Urinary bladder (tissue), 4 donors: ENCODE measurements around the gene SETD1B. TPM values are rescaled to one million over a fixed set of nuclear protein-coding genes. Genes with fewer than 3 reads are reported as not detected.
"Not testable (repeated sequence)": the region's sequence is repeated elsewhere in the genome, so short reads cannot be mapped to it uniquely, and the experiment has no call there.

Experiments
- DNase-seq: peaks from one replicate; pipeline ENCODE4 v3.0.0-alpha.2; 2015; ENCODE audit errors: extremely low spot score
- H3K27ac ChIP-seq: one replicate; pipeline ENCODE4 v1.5.1; 2013; ENCODE audit warnings: low read depth, mild to moderate bottlenecking, moderate library complexity
- H3K36me3 ChIP-seq: one replicate; pipeline ENCODE4 v1.6.1; 2013; ENCODE audit warnings: mild to moderate bottlenecking, moderate library complexity; ENCODE audit not compliant: insufficient read depth
- H3K4me1 ChIP-seq: one replicate; pipeline ENCODE4 v1.6.1; 2013; ENCODE audit warnings: mild to moderate bottlenecking, moderate library complexity; ENCODE audit not compliant: insufficient read depth
- H3K4me3 ChIP-seq: one replicate; pipeline ENCODE4 v1.5.1; 2013; ENCODE audit warnings: low read depth, low read length
- WGBS: extraction: QIAGEN DNeasy Blood & Tissue Kit; methylation state at CpG from one replicate; pipeline ENCODE4 v1.1.7; 2013; 5-methylcytosine and 5-hydroxymethylcytosine counted together
- polyA plus RNA-seq: library from polyadenylated mRNA; stranded (reverse); fragments of 200-250 nt; gene quantifications from one replicate; pipeline ENCODE4 v1.2.3, GENCODE V29; 2013
- total RNA-seq: library from RNA; depleted of rRNA; stranded (reverse); fragments of >200 nt; gene quantifications from one replicate; pipeline ENCODE4 v1.2.3, GENCODE V29; 2014
- donor health status: healthy with polysubstance abuse.
- donor health status: healthy.

The SETD1B gene
- total and polyA plus RNA-seq, 2 donors = 4.3 to 25.3 TPM

DNA sequence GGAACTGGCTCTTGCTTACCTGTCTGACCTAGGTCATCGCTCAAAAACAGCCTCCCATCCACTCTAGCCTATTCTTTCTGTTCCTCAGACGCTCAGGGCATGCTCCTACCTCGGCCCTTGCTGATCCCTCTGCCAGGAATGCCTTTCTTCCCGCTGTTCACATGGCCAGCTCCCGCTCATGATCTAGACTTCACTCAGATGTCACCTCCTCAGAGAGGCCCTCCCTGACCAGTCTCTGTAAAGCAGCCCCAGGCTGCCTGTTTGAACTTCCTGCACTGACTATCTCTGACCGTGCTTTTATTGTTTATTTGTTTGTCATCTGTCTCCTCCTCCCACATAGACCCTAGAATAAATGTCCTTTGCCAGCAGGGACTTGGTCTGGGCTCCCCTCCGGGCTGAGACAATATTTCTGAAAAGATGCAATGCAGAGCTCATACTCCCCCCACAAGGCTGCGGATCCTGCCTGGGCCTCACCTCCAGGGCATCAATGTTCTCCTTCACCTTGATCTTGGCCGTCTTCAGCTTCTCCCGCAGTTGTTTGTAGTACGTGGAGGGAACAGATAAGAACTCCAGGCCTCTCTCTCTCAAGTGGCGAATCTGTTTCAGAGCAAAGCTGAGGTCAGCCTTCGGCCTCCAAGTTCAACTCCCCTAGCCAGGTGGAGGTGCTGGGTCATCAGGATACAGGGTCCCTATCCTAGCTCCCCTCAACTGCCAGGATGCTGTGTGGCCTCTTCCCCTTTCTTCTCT, 39.6 kb downstream of the SETD1B start:
- DNase-seq = no peak
- WGBS = 59% methylated on average over 13 of the region's 13 CpGs
- Histone ChIP-seq H3K36me3 (no peaks in the 10 kb centered on the region), H3K27ac (no peak overlapping the region), H3K4me1 (no peaks in the 10 kb centered on the region), H3K4me3 (no peak overlapping the region)

GRCh38 chr12:121845701-121846100, 41.9 kb downstream of the SETD1B start:
- no peaks in the 10 kb centered on the region for H3K36me3 ChIP-seq
- WGBS = 93% methylated on average over 1 of the region's 1 CpG
- DNase-seq = no peak
- H3K4me3 ChIP-seq = no peak overlapping the region
- no peaks in the 10 kb centered on the region for H3K4me1 ChIP-seq
- no peak overlapping the region for H3K27ac ChIP-seq

- Histone ChIP-seq H3K36me3 (no peaks in the 10 kb centered on the region), H3K27ac (no peak overlapping the region), H3K4me1 (no peaks in the 10 kb centered on the region), H3K4me3 (no peak overlapping the region)
- WGBS = 95% methylated on average over 6 of the region's 6 CpGs
- no peak for DNase-seq
Measured at GRCh38 chr12:121849211-121849610, 45.4 kb downstream of the SETD1B start.

DNA sequence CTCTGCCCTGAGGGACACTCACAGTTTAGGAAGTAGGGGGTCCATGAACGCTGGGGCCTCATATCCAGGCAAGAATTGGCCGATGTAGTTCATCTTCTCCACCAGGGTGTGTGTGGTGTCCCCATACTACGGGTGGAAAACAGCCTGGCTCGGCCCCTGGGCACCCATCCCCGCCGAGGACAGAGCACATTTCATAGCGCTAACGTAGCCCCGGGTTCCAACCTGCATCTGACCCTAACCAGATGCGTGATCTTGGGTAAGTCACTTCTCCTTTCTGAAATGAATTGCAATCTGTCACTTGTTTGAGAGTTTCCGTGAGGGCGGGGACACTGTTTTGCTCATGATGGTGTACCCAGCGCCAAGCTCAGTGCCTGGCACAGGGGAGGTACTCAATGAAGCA, 45.9 kb downstream of the SETD1B start:
- Histone ChIP-seq H3K27ac (no peak overlapping the region), H3K36me3 (no peaks in the 10 kb centered on the region), H3K4me3 (no peak overlapping the region), H3K4me1 (no peaks in the 10 kb centered on the region)
- 81% methylated on average over 13 of the region's 13 CpGs for WGBS
- no peak for DNase-seq

DNA sequence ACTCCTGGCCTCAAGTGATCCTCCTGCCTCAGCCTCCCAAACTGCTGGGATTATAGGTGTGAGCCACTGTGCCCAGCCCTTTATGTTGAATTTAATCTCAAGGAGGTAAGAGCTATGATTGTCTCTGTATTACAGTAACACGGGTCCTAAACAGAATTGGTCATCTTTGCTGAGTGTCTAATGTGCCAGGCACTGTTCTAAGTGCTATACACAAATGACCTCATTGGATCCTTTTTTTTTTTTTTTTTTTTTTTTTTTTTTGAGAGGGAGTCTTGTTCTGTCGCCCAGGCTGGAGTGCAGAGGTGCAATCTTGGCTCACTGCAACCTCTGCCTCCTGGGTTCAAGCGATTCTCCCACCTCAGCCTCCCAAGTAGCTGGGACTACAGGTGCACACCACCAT, 48.6 kb downstream of the SETD1B start:
- H3K27ac ChIP-seq, DNase-seq, H3K4me1 ChIP-seq, H3K4me3 ChIP-seq, H3K36me3 ChIP-seq: not testable (repeated sequence)
- WGBS = 75% methylated on average over 3 of the region's 3 CpGs

DNA sequence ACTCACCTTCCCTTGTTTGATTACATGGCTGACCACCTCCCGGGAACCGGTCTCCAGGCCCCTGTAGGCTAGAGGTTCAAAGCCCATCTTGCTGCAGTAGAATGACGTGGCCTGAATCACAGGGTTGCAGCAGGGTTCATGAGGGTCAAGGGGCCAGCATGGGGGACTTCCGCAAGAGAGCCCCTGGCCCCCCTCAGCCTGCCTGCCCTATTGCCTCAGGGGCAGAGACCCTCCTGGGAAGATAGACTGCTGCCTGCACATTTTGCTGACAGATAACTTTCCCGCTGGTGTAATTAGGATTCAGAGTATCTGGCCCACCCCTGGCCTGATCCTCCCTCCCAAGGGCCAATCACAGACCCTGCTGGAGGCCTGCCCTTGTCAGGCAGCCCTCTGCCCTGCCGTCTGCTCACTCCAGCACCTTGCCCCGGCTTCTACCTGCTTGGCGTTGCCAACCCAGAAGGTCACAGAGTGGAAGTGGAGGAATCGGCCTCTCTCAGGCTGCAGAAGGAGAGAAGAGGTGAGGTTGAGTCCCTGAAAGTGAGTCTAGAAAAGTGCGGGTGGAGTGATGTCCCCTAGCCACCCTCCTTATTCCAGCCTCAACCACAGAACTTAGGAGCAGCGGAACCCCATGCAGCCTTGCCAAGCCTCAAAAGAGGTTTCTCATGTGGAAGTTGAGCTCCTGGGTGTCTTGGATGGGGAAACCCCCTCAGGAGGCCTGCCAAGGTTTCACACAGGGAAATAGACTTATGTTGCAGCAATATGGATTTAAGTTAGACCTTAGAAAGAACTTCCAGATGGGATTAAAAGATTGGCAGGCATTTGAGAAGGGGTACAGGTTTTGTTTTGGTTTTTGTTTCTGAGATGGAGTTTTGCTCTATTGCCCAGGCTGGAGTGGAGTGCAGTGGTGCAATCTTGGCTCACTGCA, 53.8 kb downstream of the SETD1B start:
- DNase-seq = no peak
- H3K4me1 ChIP-seq = no peaks in the 10 kb centered on the region
- WGBS = 85% methylated on average over 11 of the region's 11 CpGs
- H3K4me3 ChIP-seq = no peak overlapping the region
- H3K36me3 ChIP-seq = no peaks in the 10 kb centered on the region
- H3K27ac ChIP-seq = no peak overlapping the region

GRCh38 chr12:121858318-121858661, 54.5 kb downstream of the SETD1B start:
- H3K4me3 ChIP-seq = no peak overlapping the region
- H3K27ac ChIP-seq = peak overlapping the region; percentile 75
- no peaks in the 10 kb centered on the region for H3K36me3 ChIP-seq
- no peak for DNase-seq
- H3K4me1 ChIP-seq = no peaks in the 10 kb centered on the region
- WGBS = 84% methylated on average over 10 of the region's 10 CpGs

DNA sequence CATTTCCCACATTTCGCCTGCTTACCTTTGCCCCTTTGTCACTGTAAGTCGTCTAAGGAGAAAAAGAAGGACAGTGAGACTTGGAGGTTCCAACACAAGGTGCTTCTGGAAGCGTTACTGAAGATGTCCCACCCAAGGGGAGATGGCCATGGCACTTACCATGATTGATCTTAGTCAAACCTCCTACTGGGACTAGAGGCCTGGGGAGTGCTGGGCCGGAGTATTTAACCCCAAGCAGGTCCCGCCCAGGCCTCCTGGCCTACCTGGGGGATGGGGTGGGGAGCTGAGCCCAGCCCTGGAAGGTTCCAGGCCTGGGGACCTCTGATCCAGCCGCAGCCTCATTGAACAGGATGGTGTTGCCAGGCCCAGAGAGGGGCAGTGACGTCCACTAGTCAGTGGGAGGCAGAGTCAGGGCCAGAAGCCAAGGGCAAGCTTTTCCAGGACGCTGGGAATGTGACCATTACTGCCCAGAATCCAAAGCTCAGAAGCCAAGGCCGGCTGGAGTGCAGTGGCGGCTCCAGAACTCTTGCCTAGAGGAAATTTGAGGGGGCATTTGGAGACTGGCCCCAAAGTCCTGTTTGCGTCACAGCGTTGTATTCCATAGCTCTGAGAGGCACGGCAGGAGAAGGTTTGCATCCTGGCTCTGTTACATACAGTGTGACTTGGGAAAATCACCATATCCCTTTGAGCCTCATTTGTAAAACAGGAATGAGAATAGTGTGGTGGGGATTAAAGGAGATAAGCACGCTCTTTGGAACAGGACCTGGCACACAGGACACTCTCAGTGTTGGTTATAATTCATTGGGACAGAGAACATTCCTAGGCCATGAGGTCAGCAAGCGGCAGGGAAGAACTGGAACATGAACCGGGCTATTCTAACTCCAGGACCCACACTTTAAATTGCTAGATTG, 55.1 kb downstream of the SETD1B start, which contains the start of gene HPD:
HPD (minus strand) TSS at position 198 of the 911 bp plus-strand sequence; CDS start at position 162, 36 bp downstream.
- H3K4me1 ChIP-seq = no peaks in the 10 kb centered on the region
- no peak for DNase-seq
- 39% methylated on average over 16 of the region's 16 CpGs for WGBS

DNA sequence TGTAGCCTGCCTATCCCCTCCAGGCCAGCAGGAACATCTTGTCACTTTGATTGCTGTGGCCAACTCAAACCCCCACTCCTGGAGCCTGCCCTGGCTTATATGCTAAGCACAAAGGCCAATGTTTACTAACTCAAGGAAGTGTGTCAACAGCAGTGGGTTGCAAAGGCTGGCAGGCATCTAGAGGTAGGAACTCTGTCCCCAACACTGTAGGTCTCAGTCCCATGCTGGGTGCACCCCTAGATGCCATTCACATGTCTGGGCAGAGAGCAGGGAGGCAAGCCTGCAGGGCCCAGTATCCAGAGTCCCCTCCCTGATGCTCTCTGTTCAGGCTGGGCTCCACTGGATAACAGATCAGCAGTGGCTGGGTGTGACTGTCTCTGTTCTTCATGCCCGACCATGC, 56.4 kb downstream of the SETD1B start:
- H3K36me3 ChIP-seq = no peaks in the 10 kb centered on the region
- 88% methylated on average over 1 of the region's 1 CpG for WGBS
- no peak overlapping the region for H3K27ac ChIP-seq
- DNase-seq = no peak
- no peak overlapping the region for H3K4me3 ChIP-seq
- H3K4me1 ChIP-seq = no peaks in the 10 kb centered on the region

More for the DNA sequence above, 55.1 kb downstream of the SETD1B start, which contains the start of gene HPD:
- Histone ChIP-seq H3K4me3 (no peak within 1 kb of the TSS), H3K36me3 (no peaks in the 10 kb centered on the region), H3K27ac (peak within 1 kb of the TSS; percentile 75)

- not testable (repeated sequence) for DNase-seq, H3K4me1 ChIP-seq, H3K4me3 ChIP-seq, H3K27ac ChIP-seq, H3K36me3 ChIP-seq
- 96% methylated on average over 4 of the region's 4 CpGs for WGBS
Measured at GRCh38 chr12:121860699-121861098, 56.9 kb downstream of the SETD1B start.

DNA sequence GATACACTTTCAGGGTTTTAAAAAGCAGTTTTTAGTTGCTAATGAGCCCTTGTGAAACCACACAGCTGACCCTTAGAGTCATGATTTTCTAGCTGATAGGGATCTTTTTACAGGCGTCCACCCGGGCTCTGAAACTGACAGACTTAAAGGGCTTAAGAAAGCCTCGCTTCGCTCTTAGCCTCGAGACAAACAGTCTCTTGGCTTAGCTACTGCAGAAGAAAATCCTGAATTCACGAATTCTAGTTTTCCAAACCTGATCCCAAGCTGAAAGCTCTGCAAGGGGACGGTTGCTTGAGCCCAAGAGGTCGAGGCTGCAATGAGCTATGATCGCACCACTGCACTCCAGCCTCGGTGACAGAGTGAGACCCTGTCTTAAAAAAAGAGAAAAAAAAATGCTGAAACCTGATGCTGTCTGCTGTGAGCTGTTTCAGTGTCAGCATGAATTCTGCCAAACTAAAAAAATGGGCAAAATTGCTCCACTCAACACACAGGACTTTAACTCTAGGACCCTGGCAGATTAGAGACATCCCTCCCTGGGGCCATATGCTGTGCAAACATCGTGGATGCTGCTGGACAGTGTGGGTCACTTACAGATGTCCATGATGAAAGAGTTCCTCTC, 57.9 kb downstream of the SETD1B start:
- no peak overlapping the region for H3K4me3 ChIP-seq
- WGBS = 14% methylated on average over 11 of the region's 11 CpGs
- no peak for DNase-seq

GRCh38 chr12:121866331-121866730, 62.5 kb downstream of the SETD1B start:
- DNase-seq = no peak
- WGBS = 50% methylated on average over 4 of the region's 4 CpGs
- Histone ChIP-seq H3K27ac (no peak overlapping the region), H3K4me3 (no peak overlapping the region), H3K4me1 (no peaks in the 10 kb centered on the region), H3K36me3 (no peaks in the 10 kb centered on the region)

More for the DNA sequence above, 57.9 kb downstream of the SETD1B start:
- Histone ChIP-seq H3K27ac (no peak overlapping the region), H3K4me1 (no peaks in the 10 kb centered on the region), H3K36me3 (no peaks in the 10 kb centered on the region)

DNA sequence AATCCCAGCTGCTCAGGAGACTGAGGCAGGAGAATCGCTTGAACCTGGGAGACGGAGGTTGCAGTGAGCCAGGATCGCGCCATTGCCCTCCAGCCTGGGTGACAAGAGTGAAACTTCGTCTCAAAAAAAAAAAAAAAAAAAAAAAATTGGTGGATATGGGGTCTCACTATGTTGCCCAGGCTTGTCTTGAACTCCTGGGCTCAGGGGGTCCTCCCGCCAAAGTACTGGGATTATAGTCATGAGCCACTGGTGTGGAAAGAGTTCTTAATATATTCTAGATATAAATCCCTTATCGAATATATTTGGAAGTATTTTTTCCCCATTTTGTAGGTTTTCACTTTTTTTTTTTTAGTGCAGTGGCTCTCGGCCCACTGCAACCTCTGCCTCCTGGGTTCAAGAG, 65.4 kb downstream of the SETD1B start:
- WGBS = 95% methylated on average over 8 of the region's 8 CpGs
- H3K36me3 ChIP-seq, DNase-seq, H3K27ac ChIP-seq, H3K4me1 ChIP-seq, H3K4me3 ChIP-seq: not testable (repeated sequence)
